Fibroblast of lung (primary cell): ENCODE results near the gene GABRG3. TPM values are rescaled to one million over a fixed set of nuclear protein-coding genes. Genes with fewer than 3 reads are reported as not detected.

ENCODE experiments used
- DNase-seq, 2 donors: peaks; one replicate each; pipeline versions ENCODE4 v3.0.0 to v3.0.0-alpha.2; 2010; ENCODE audit warnings: low read depth in 2 of 2
- H2AFZ ChIP-seq: 2 replicates; pipeline ENCODE4 v1.5.1; 2012; ENCODE audit warnings: low read length, control low read depth, inconsistent platforms
- H3K27ac ChIP-seq: 2 replicates; pipeline ENCODE4 v1.5.1; 2011; ENCODE audit warnings: low read length, control low read depth; ENCODE audit not compliant: insufficient read depth
- H3K27me3 ChIP-seq: 2 replicates; pipeline ENCODE4 v1.5.1; 2011; ENCODE audit warnings: mild to moderate bottlenecking, low read length; ENCODE audit not compliant: control insufficient read depth, insufficient read depth
- H3K36me3 ChIP-seq: 2 replicates; pipeline ENCODE4 v1.5.1; 2011; ENCODE audit warnings: low read length; ENCODE audit not compliant: control insufficient read depth, insufficient read depth
- H3K4me1 ChIP-seq: 2 replicates; pipeline ENCODE4 v1.5.1; 2011; ENCODE audit warnings: low read length; ENCODE audit not compliant: control insufficient read depth, insufficient read depth; ENCODE audit errors: extremely low read depth
- H3K4me2 ChIP-seq: 2 replicates; pipeline ENCODE4 v1.5.1; 2011; ENCODE audit warnings: low read length, control low read depth; ENCODE audit not compliant: insufficient read depth; ENCODE audit errors: extremely low read depth
- H3K4me3 ChIP-seq, 4 experiments: fragments of 200-600 bp in 1 of 4; sonication (generic) in 1 of 4; replicated peaks in 1 of 4; 2 replicates each; pipeline ENCODE4 v1.5.1; 2011 to 2016; ENCODE audit warnings: low read length in 4 of 4, low read depth in 3 of 4, mild to moderate bottlenecking in 3 of 4, control low read depth in 2 of 4, inconsistent platforms in 1 of 4, mixed read lengths in 1 of 4; ENCODE audit not compliant: insufficient read depth in 1 of 4; ENCODE audit errors: control extremely low read depth in 1 of 4
- H3K79me2 ChIP-seq: 2 replicates; pipeline ENCODE4 v1.5.1; 2012; ENCODE audit warnings: mild to moderate bottlenecking, low read length, inconsistent platforms; ENCODE audit not compliant: control insufficient read depth, insufficient read depth
- H3K9ac ChIP-seq: 2 replicates; pipeline ENCODE4 v1.5.1; 2011; ENCODE audit warnings: mild to moderate bottlenecking, low read length, control low read depth; ENCODE audit not compliant: insufficient read depth
- H3K9me3 ChIP-seq: 2 replicates; pipeline ENCODE4 v1.5.1; 2012; ENCODE audit warnings: low read depth, low read length; ENCODE audit not compliant: control insufficient read depth, insufficient read depth
- H4K20me1 ChIP-seq: 2 replicates; pipeline ENCODE4 v1.5.1; 2011; ENCODE audit warnings: low read length; ENCODE audit not compliant: control insufficient read depth, insufficient read depth; ENCODE audit errors: extremely low read depth
- EZH2 ChIP-seq: IDR thresholded peaks from 2 replicates; pipeline ENCODE4 v1.5.1; 2012; ENCODE audit warnings: low read length, control low read depth, mild to moderate bottlenecking; ENCODE audit errors: missing control alignments
- polyA minus RNA-seq: library from RNA; depleted of rRNA, polyadenylated mRNA; stranded (reverse); fragments of >200 nt; gene quantifications from 2 replicates; pipeline ENCODE4 v1.2.3, GENCODE V29; 2011; ENCODE audit warnings: low replicate concordance
- polyA plus RNA-seq, 2 donors: library from polyadenylated mRNA; depleted of rRNA in 1 of 2; stranded (reverse) in 1 of 2; unstranded in 1 of 2; fragments of >200 nt; gene quantifications; 2 replicates each; pipeline ENCODE4 v1.2.1, GENCODE V29; 2011 to 2012; ENCODE audit warnings: missing spikeins in 1 of 2
- total RNA-seq: library from RNA; depleted of rRNA; stranded (reverse); fragments of >200 nt; gene quantifications from 2 replicates; pipeline ENCODE4 v1.2.1, GENCODE V29; 2014
- TF ChIP-seq, protein P1 (sequence below), 2 donors: IDR thresholded peaks in 1 of 2; conservative IDR thresholded peaks in 1 of 2; 1 replicate in 1 of 2; 2 replicates in 1 of 2; pipeline ENCODE4 v1.5.1; 2011 to 2012; ENCODE audit warnings: low read length in 2 of 2, control low read depth in 1 of 2, inconsistent platforms in 1 of 2, low read depth in 1 of 2, mild to moderate bottlenecking in 1 of 2

GABRG3 gene
- total RNA-seq (not detected in 2 replicates), polyA plus RNA-seq (not detected in 2 replicates), polyA minus RNA-seq (not detected in 2 replicates)
- not detected in 2 replicates for polyA plus RNA-seq (2012)

DNA sequence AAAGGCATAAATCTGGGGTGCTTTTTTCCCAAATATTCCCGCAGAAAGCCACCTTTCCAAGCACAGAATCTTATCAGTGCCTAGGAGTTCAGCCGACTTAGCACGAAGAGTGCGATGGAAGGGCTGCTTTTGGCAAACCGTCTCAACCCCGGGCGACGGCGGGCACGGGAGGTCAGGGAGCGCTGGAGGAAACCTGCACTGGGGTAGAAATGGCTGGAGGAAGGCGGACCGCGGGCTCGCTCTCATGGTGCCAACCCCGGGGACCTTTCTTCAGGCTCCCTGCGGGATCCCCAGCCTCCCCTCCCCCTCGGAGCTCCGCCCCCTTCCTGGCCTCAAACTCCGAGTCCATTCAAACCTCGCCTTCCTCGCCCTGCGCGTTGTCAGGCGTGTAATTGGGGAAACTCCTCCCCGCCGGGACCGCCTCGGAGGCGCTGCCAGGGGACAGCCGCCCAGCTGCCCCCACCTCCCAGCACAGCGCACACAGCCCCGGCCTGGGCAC, at the start of gene GABRG3:
Gene GABRG3, plus strand, starts transcription at position 470 of the 499 bp plus-strand sequence.
- Histone ChIP-seq H3K4me2 (no peak within 1 kb of the TSS), H2AFZ (no peak within 1 kb of the TSS), H3K4me3 (no peak within 1 kb of the TSS), H3K9me3 (no peaks in the 10 kb centered on the region), H3K27ac (no peak within 1 kb of the TSS), H4K20me1 (no peaks in the 10 kb centered on the region), H3K9ac (no peak within 1 kb of the TSS), H3K4me1 (no peaks in the 10 kb centered on the region), H3K79me2 (no peaks in the 10 kb centered on the region), H3K36me3 (no peaks in the 10 kb centered on the region), H3K27me3 (no peaks in the 10 kb centered on the region)
- no peak for TF ChIP-seq EZH2
- peak in 1 of 2 donors; percentile 36 for DNase-seq

DNA sequence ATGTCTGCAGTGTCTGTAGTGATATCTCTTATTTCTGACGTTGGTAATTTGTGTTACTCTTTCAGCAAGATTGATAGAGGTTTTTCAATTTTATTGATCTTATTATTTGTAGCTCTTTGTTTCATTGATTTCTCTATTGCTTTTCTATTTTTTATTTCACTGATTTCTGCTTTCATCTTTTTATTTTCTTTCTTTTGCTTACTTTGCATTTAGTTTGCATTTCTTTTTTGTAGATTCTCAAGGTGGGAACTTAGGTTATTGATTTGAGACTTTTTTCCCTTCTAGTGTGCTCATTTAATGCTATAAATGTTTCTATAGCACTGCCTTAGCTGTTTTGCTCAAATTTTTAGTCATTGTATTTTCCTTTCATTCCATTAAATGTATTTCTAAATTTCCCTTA, 49.5 kb upstream of the GABRG3 start:
- TF ChIP-seq, protein P1, sequence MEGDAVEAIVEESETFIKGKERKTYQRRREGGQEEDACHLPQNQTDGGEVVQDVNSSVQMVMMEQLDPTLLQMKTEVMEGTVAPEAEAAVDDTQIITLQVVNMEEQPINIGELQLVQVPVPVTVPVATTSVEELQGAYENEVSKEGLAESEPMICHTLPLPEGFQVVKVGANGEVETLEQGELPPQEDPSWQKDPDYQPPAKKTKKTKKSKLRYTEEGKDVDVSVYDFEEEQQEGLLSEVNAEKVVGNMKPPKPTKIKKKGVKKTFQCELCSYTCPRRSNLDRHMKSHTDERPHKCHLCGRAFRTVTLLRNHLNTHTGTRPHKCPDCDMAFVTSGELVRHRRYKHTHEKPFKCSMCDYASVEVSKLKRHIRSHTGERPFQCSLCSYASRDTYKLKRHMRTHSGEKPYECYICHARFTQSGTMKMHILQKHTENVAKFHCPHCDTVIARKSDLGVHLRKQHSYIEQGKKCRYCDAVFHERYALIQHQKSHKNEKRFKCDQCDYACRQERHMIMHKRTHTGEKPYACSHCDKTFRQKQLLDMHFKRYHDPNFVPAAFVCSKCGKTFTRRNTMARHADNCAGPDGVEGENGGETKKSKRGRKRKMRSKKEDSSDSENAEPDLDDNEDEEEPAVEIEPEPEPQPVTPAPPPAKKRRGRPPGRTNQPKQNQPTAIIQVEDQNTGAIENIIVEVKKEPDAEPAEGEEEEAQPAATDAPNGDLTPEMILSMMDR (conservative IDR thresholded peaks at IDR 0.05 in 1 of 2, IDR thresholded peaks at IDR 0.05 in 1 of 2; ENCODE audit: low read depth in 1 of 2, low read length in 2 of 2): no peak
- no peak for TF ChIP-seq EZH2

DNA sequence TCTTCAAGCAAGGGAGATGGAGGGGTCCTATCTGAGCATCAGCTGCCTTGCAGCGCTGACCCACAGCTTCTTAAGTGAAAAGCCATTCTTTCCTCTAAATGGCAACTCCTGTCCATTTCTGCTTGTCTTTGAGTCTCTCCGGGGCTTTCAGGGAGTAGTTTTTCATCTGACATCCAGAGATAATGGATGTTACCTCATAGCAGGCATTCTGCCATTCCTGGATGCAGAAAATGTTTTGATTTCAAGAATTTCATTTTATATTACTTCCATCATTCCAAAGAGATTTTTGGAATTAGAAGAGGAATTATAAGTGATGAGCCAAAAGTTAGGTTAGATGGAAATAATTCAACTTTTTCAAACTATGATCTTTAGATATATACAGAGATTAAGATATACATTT, 44.9 kb upstream of the GABRG3 start:
- no peak for TF ChIP-seq EZH2
- TF ChIP-seq, protein P1 (conservative IDR thresholded peaks at IDR 0.05 in 1 of 2, IDR thresholded peaks at IDR 0.05 in 1 of 2; ENCODE audit: low read depth in 1 of 2, low read length in 2 of 2): no peak
- Histone ChIP-seq H3K4me1 (no peaks in the 10 kb centered on the region), H3K9ac (no peak overlapping the region), H2AFZ (no peak overlapping the region), H3K79me2 (no peaks in the 10 kb centered on the region), H3K4me3 (no peak overlapping the region), H3K27ac (no peak overlapping the region), H3K4me2 (no peak overlapping the region), H3K9me3 (no peaks in the 10 kb centered on the region), H3K36me3 (no peaks in the 10 kb centered on the region), H3K27me3 (no peaks in the 10 kb centered on the region), H4K20me1 (no peaks in the 10 kb centered on the region)
- DNase-seq: no peak

More for the DNA sequence above, 49.5 kb upstream of the GABRG3 start:
- H2AFZ ChIP-seq: no peak overlapping the region
- no peaks in the 10 kb centered on the region for H3K79me2 ChIP-seq
- no peak overlapping the region for H3K27ac ChIP-seq
- H4K20me1 ChIP-seq: no peaks in the 10 kb centered on the region
- no peaks in the 10 kb centered on the region for H3K36me3 ChIP-seq
- no peak overlapping the region for H3K4me3 ChIP-seq
- H3K9ac ChIP-seq: no peak overlapping the region
- no peak overlapping the region for H3K4me2 ChIP-seq
- DNase-seq: no peak
- H3K4me1 ChIP-seq: no peaks in the 10 kb centered on the region
- H3K9me3 ChIP-seq: no peaks in the 10 kb centered on the region
- no peaks in the 10 kb centered on the region for H3K27me3 ChIP-seq
